Hematopoietic multipotent progenitor cell treated with erythropoietin and hydrocortisone succinate and interleukin-3 and kit ligand, for 6 days (in vitro differentiated cells): ENCODE results near the gene ANKRD29.

Source experiments
- DNase-seq: peaks from one replicate; pipeline ENCODE4 v3.0.0-alpha.2; 2015

The ANKRD29 gene

GRCh38 chr18:23612434-23613090 is 50.1 kb downstream of the ANKRD29 start:
- DNase-seq = no peak

DNA sequence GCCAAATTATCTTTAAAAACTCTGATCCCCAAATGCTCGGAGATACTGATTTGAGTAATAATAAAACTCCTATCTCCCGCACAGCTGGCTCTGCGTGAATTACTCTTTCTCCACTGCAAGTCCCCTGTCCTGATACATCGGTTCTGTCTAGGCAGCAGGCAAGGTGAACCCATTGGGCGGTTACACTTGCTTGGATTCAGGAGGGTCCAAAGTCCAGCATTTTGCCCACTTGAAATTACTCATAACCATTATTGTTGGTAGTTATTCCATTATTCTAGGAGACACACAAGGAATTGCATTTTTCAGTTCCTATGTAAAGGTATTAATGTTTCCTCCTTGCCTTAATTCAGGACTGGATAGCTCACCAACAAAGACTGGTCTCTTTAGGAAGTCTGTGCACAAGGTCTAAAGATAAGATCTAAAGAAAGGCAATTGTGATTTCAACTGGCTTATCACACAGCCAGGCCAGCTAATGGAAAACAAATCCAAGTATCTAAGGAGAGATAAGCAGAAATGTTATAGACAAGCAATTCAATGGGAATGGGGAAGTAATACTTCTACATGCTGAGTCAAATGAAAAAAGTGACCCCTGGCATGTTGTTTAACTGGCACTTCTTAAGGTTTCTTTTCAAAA is 53.2 kb downstream of the ANKRD29 start:
- no peak for DNase-seq

GRCh38 chr18:23608211-23608610 is 54.5 kb downstream of the ANKRD29 start:
- no peak for DNase-seq

DNA sequence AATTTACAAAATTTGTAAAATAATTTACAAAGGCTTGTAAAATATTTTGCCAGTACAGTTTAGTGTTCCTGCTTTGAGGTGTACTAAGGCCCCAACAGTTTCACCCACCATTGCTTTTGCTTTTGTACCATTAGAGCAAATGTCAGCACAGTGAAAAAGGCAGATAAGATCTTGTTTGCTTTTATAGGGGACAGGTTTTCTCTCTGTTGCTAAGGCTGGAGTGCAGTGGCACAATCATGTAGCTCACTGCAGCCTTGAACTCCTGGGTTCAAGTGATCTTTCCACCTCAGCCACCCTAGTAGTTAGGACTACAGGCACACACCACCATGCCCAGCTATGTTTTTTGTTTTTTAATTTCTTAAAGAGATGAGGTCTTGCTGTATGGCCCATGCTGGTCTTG is 56.8 kb downstream of the ANKRD29 start:
- DNase-seq = no peak

- no peak for DNase-seq
Measured at GRCh38 chr18:23599809-23600208, 62.9 kb downstream of the ANKRD29 start.

GRCh38 chr18:23596183-23596582 is 66.5 kb downstream of the ANKRD29 start:
- DNase-seq = no peak

DNA sequence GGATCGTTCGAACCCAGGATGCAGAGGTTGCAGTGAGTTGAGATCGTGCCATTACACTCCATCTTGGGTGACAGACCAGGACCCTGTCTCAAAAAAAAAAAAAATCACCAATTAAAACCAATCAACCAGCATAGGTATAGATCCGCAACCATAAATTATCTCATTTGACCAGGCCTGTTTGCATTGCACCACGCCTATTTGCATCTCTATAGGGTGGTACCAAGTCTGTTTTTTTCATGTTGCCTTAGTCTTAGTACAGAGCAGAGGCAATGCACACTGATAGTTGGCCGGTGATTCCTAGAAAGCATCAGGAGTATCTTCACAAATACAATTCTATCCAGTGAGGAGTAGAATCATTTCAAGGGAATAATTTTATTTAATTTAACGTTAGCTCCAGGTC is 67.1 kb downstream of the ANKRD29 start:
- peak; percentile 44 for DNase-seq

DNA sequence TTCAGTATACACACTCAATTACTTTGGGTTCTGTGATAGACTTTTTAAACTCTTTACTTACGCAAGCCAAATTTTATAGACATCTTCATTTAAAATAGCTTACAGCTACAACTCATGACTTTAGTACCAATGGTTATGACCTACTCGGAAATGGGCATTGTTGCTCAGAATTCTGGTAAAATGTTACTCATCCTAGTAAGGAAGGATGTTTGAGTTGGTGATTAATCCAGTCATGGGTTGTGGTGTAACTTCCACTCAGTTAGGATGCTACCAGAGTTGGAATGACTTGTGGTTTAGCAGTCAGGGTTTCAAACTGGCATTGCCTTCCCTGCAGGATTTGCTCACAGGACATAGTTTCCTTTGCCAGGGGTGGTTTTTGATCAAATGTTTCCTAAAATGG is 69.0 kb downstream of the ANKRD29 start:
- DNase-seq = no peak

GRCh38 chr18:23592911-23593310 is 69.8 kb downstream of the ANKRD29 start:
- no peak for DNase-seq

GRCh38 chr18:23591011-23591410 is 71.7 kb downstream of the ANKRD29 start:
- no peak for DNase-seq

GRCh38 chr18:23588836-23589560 is 73.7 kb downstream of the ANKRD29 start:
- DNase-seq = no peak

GRCh38 chr18:23587220-23587642 is 75.5 kb downstream of the ANKRD29 start:
- no peak for DNase-seq

GRCh38 chr18:23586249-23587196 is 76.2 kb downstream of the ANKRD29 start, which contains the start of gene NPC1:
Gene NPC1, minus strand, starts transcription at chr18:23586506. Its CDS starts 163 bp downstream, at chr18:23586343.
- DNase-seq = peak; percentile 96

DNA sequence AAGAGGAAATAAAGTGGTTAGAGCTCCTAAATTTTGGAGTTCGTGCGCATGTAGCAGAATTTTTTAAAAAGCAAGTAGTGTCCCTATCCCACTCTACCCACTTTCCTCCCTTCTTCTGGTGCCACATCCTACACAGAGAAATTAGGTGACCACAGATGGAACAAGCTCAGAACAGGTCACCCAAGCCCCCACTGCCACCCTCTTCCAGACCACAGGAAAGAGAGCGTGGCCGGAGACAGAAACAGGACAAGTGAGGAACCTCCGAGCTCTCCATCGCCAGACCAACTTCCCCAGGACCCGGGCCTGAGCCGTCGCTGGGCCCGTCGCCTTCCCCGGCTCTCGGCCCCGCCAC is 76.8 kb downstream of the ANKRD29 start:
- DNase-seq = peak; percentile 20

GRCh38 chr18:23585007-23585871 is 77.5 kb downstream of the ANKRD29 start:
- peak; percentile 35 for DNase-seq

- DNase-seq = no peak
Measured at GRCh38 chr18:23584019-23584983, 78.4 kb downstream of the ANKRD29 start.

DNA sequence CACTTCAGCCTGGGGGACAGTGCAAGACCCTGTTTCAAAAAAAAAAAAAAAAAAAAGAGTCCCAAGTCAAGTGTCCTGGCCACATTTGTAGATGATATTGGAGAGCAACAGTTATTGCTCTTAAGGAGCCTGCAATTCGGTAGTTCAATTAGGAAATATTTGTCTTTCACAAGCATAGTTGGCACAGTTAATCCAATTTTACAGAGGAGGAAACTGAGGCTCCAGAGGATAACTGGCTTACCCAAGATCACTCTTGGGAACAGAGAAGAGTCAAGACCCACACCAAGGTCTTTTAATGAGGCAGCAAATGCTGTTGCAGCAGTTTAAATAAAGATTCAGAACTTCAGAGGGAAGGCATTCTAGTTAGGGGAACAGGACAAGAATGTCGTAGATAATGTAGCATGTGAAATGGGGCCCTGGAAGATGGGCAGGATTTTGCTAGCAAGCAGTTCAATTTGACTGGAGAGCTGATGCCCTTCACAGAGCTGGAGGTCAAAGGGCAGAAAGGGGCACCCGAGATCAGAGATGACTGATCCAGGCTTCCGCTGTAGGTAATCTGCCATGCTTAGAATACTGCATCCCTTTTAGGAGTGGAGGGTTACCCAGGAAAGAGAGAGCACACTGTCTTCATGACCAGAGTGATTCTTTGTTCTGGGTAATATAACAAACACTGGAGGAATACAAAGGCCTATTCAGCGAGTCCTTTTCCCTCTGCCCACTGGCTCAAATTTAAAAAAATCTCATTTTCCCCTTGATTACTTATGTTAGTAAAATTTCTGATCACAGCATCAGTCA is 79.4 kb downstream of the ANKRD29 start:
- DNase-seq = no peak

GRCh38 chr18:23580677-23581367 is 81.9 kb downstream of the ANKRD29 start:
- DNase-seq = no peak
